Kidney (tissue), 14 donors: ENCODE measurements around the gene CBLIF. TPM values are rescaled to one million over a fixed set of nuclear protein-coding genes. Genes with fewer than 3 reads are reported as not detected.
"Not testable (repeated sequence)": the region's sequence is repeated elsewhere in the genome, so short reads cannot be mapped to it uniquely, and the experiment has no call there.

Experiments used
- DNase-seq, 5 donors: peaks; one replicate each; pipeline ENCODE4 v3.0.0-alpha.2; 2013 to 2020
- FAIRE-seq: peaks from 2 replicates; lab custom pipeline; 2012; peaks lifted over from hg19 to GRCh38; lab: Jason Lieb, UNC
- H3K27ac ChIP-seq, 2 donors: one replicate each; pipeline ENCODE4 v1.7.0; 2013; ENCODE audit warnings: low read depth in 2 of 2, low read length in 2 of 2, inconsistent platforms in 1 of 2
- H3K27me3 ChIP-seq: one replicate; pipeline ENCODE4 v1.7.1; 2013; ENCODE audit warnings: low read length, inconsistent platforms; ENCODE audit not compliant: control insufficient read depth, insufficient read depth
- H3K36me3 ChIP-seq, 3 donors: one replicate each; pipeline versions ENCODE4 v1.7.0 to v1.7.1; 2013; ENCODE audit warnings: low read length in 3 of 3, control low read depth in 1 of 3, inconsistent platforms in 1 of 3; ENCODE audit not compliant: insufficient read depth in 3 of 3, control insufficient read depth in 2 of 3
- H3K4me1 ChIP-seq, 3 donors: one replicate each; pipeline versions ENCODE4 v1.7.0 to v1.7.1; 2013; ENCODE audit warnings: low read length in 3 of 3, inconsistent platforms in 1 of 3, low read depth in 1 of 3; ENCODE audit not compliant: control insufficient read depth in 2 of 3, insufficient read depth in 2 of 3
- H3K4me3 ChIP-seq, 3 donors: one replicate each; pipeline versions ENCODE4 v1.7.0 to v1.8.1; 2013; ENCODE audit warnings: low read length in 3 of 3, control low read depth in 1 of 3, inconsistent platforms in 1 of 3
- H3K9ac ChIP-seq, 3 donors: one replicate each; pipeline versions ENCODE4 v1.7.0 to v1.7.1; 2013; ENCODE audit warnings: low read length in 3 of 3, control low read depth in 1 of 3, inconsistent platforms in 1 of 3
- H3K9me3 ChIP-seq, 3 donors: one replicate each; pipeline versions ENCODE4 v1.7.0 to v1.7.1; 2013; ENCODE audit warnings: low read length in 3 of 3, control low read depth in 1 of 3, inconsistent platforms in 1 of 3; ENCODE audit not compliant: control insufficient read depth in 2 of 3, insufficient read depth in 1 of 3
- intact Hi-C: fragments of 100-400 bp; cut with DNase I; formaldehyde crosslinking; loops from one replicate; pipeline ENCODE4 v1.11.1; 2022
- polyA plus RNA-seq: library from polyadenylated mRNA; stranded (reverse); fragments of 350-450 nt; fragmentation: Illumina TruSeq; extraction: RNeasy Lipid Tissue Mini Kit (QIAGEN cat#74804); gene quantifications from one replicate; pipeline ENCODE4 v1.2.3, GENCODE V29; 2014; ENCODE audit warnings: low read depth, low replicate concordance; ENCODE audit not compliant: insufficient read depth
- total RNA-seq: library from RNA; stranded (reverse); fragmentation: NEBNext Ultra II Directional; extraction: Animal tissue kit (Norgen Biotek cat#: 25700); gene quantifications from one replicate; pipeline ENCODE4 v1.2.1, GENCODE V29; 2021
- TF ChIP-seq, protein P1 (sequence below): IDR thresholded peaks from 3 replicates; pipeline ENCODE4 v1.5.1; 2012; ENCODE audit warnings: mild to moderate bottlenecking, moderate library complexity, borderline replicate concordance; ENCODE audit not compliant: insufficient read depth; ENCODE audit errors: extremely low read depth
- donor health status: control.
- donor health status: control.
- donor health status: control.
- donor health status: control.
- donor health status: control.
- donor health status: DM: yes; HTN: yes; CAD: no.
- donor health status: Normal renal cell carcinoma (clear cell type).

The CBLIF gene
- total and polyA plus RNA-seq, 2 donors from 2014 or later, result not detected

DNA sequence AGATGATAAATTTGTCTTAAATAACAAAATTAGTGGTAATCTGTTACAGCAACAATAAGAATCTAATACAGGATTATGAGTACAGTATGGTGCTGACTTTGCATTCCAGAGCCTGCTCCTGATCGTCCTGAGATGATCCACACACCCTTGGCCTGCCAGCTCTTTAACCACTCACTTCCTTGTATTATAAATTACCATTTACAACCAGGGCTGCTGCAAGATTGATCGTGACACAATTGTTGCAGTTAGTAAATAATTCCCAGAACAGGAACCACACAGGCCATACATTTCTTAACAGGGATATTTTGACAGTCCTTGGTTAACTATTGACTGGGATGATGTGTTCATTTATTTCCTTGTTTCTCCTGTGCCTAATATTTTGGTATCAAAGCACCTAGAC, 3.8 kb upstream of the CBLIF start:
- Histone ChIP-seq H3K36me3 (no peaks in the 10 kb centered on the region), H3K9ac (no peak overlapping the region), H3K4me1 (peaks cover 0 to 2% (median 0%) of the 10 kb centered on the region in 3 donors), H3K27ac (no peak overlapping the region), H3K4me3 (no peak overlapping the region), H3K9me3 (no peaks in the 10 kb centered on the region), H3K27me3 (no peaks in the 10 kb centered on the region)
- intact Hi-C loops, result no loop called here
- FAIRE-seq, result no peak
- TF ChIP-seq, protein P1, sequence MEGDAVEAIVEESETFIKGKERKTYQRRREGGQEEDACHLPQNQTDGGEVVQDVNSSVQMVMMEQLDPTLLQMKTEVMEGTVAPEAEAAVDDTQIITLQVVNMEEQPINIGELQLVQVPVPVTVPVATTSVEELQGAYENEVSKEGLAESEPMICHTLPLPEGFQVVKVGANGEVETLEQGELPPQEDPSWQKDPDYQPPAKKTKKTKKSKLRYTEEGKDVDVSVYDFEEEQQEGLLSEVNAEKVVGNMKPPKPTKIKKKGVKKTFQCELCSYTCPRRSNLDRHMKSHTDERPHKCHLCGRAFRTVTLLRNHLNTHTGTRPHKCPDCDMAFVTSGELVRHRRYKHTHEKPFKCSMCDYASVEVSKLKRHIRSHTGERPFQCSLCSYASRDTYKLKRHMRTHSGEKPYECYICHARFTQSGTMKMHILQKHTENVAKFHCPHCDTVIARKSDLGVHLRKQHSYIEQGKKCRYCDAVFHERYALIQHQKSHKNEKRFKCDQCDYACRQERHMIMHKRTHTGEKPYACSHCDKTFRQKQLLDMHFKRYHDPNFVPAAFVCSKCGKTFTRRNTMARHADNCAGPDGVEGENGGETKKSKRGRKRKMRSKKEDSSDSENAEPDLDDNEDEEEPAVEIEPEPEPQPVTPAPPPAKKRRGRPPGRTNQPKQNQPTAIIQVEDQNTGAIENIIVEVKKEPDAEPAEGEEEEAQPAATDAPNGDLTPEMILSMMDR, result no peak
- DNase-seq, result peak in 2 of 5 donors; percentile 29 to 40

DNA sequence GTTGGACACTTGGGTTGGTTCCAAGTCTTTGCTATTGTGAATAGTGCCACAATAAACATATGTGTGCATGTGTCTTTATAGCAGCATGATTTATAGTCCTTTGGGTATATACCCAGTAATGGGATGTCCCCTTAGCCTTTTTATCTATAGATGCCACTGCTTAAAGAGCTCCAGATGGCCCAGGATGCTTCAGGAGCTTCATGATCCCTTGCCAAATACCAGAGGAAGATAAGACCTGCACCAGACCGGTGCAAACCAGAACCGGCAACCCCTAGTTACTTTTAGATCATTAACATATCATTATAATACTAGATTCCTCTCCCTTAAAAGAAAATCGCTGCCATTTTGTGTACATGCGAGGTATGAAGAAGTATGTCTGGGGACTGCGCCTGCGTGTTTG, 3.1 kb upstream of the CBLIF start:
- H3K9ac ChIP-seq, H3K9me3 ChIP-seq, H3K4me3 ChIP-seq, DNase-seq, H3K27ac ChIP-seq, H3K36me3 ChIP-seq, FAIRE-seq, H3K4me1 ChIP-seq, intact Hi-C loops, H3K27me3 ChIP-seq: not testable (repeated sequence)

DNA sequence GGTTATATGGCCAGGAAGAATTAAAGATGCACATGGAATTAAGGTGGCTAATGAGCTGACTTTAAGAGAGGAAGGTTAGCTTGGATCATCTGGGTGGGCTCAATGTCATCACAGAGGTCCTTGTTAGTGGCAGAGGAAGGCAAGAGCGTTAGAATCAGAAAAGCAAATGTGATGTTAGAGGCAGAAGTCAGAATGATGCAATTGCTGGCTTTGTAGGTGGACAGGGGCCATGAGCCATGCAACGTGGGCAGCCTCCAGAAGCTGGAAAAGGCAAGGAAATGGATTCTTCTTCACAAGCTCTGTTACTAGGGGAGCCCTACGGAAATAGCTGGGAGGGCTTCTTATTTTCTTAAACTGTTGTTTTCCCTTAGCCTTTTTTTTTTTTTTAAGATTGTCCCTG, 2.3 kb upstream of the CBLIF start:
- Histone ChIP-seq H3K9ac (no peak overlapping the region), H3K27me3 (no peaks in the 10 kb centered on the region), H3K4me3 (no peak overlapping the region), H3K9me3 (no peaks in the 10 kb centered on the region), H3K36me3 (no peaks in the 10 kb centered on the region), H3K27ac (no peak overlapping the region), H3K4me1 (peaks cover 0 to 2% (median 0%) of the 10 kb centered on the region in 3 donors)
- intact Hi-C loops, result no loop called here
- no peak for DNase-seq
- no peak for FAIRE-seq
- TF ChIP-seq, protein P1, result no peak

DNA sequence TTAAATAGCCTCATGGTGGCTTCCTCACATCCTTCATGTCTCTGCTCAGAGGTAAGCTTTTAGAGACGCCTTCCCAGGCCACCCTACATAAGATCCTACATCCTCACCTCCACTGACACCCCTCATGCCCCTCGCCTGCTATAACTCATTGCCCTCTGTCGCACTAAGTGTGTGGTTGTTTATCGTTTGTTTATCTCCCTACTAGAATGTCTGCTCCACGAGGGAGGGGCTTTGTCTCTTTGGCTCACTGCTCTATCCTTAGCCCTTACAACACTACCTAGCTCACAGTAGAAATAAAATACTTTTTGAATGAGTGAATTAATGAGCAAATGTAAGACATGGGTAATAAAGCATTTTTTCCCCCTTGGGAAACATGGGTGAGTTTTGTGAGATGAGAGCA, 1.3 kb upstream of the CBLIF start:
- no peak overlapping the region for H3K4me3 ChIP-seq
- H3K27ac ChIP-seq, result no peak overlapping the region
- TF ChIP-seq, protein P1, result no peak
- no peaks in the 10 kb centered on the region for H3K9me3 ChIP-seq
- DNase-seq, result no peak
- H3K27me3 ChIP-seq, result no peaks in the 10 kb centered on the region
- H3K36me3 ChIP-seq, result no peaks in the 10 kb centered on the region
- intact Hi-C loops, result no loop called here
- H3K9ac ChIP-seq, result no peak overlapping the region
- peaks cover 0 to 2% (median 0%) of the 10 kb centered on the region in 3 donors for H3K4me1 ChIP-seq
- FAIRE-seq, result no peak
